ENCODE data around the gene HSD17B2.

Gene HSD17B2

GRCh38 chr16:82078125-82078524 is 43.1 kb downstream of the HSD17B2 start:
- 86% methylated on average over 1 of the region's 1 CpG; no CpG with 5 or more reads in 1 of the 2 experiments for WGBS, 2 experiments (ENCODE audit: insufficient coverage in 2 of 2)
- Histone ChIP-seq H3K4me1 (ENCODE audit: control insufficient read depth, insufficient read depth, low read length, poor library complexity, severe bottlenecking) (no peaks in the 10 kb centered on the region), H3K27ac (ENCODE audit: low read depth, low read length, severe bottlenecking) (no peak overlapping the region), H3K4me3 (ENCODE audit: extremely low read depth, insufficient read depth, low read length, poor library complexity, severe bottlenecking) (no peak overlapping the region), H3K9me3 (ENCODE audit: control insufficient read depth, low read length) (no peaks in the 10 kb centered on the region), H3K36me3 (ENCODE audit: control insufficient read depth, insufficient read depth, low read length) (no peaks in the 10 kb centered on the region)

GRCh38 chr16:82079892-82080291 is 44.8 kb downstream of the HSD17B2 start:
- no peak overlapping the region for H3K27ac ChIP-seq (ENCODE audit: low read depth, low read length, severe bottlenecking)
- no peaks in the 10 kb centered on the region for H3K9me3 ChIP-seq (ENCODE audit: control insufficient read depth, low read length)
- H3K36me3 ChIP-seq (ENCODE audit: control insufficient read depth, insufficient read depth, low read length) = no peaks in the 10 kb centered on the region
- H3K4me1 ChIP-seq (ENCODE audit: control insufficient read depth, insufficient read depth, low read length, poor library complexity, severe bottlenecking) = no peaks in the 10 kb centered on the region
- 72 to 79% methylated on average over 3 of the region's 3 CpGs for WGBS, 2 experiments (ENCODE audit: insufficient coverage in 2 of 2)
- no peak overlapping the region for H3K4me3 ChIP-seq (ENCODE audit: extremely low read depth, insufficient read depth, low read length, poor library complexity, severe bottlenecking)

- Histone ChIP-seq H3K9me3 (ENCODE audit: control insufficient read depth, low read length) (no peaks in the 10 kb centered on the region), H3K36me3 (ENCODE audit: control insufficient read depth, insufficient read depth, low read length) (no peaks in the 10 kb centered on the region), H3K4me3 (ENCODE audit: extremely low read depth, insufficient read depth, low read length, poor library complexity, severe bottlenecking) (no peak overlapping the region), H3K4me1 (ENCODE audit: control insufficient read depth, insufficient read depth, low read length, poor library complexity, severe bottlenecking) (no peaks in the 10 kb centered on the region), H3K27ac (ENCODE audit: low read depth, low read length, severe bottlenecking) (no peak overlapping the region)
- 80 to 83% methylated on average over 1 of the region's 3 CpGs for WGBS, 2 experiments (ENCODE audit: insufficient coverage in 2 of 2)
These were observed 46.2 kb downstream of the HSD17B2 start for GRCh38 chr16:82081264-82081663.

GRCh38 chr16:82082097-82082496 is 47.0 kb downstream of the HSD17B2 start:
- Histone ChIP-seq H3K9me3 (ENCODE audit: control insufficient read depth, low read length) (no peaks in the 10 kb centered on the region), H3K4me1 (ENCODE audit: control insufficient read depth, insufficient read depth, low read length, poor library complexity, severe bottlenecking) (no peaks in the 10 kb centered on the region), H3K36me3 (ENCODE audit: control insufficient read depth, insufficient read depth, low read length) (no peaks in the 10 kb centered on the region), H3K4me3 (ENCODE audit: extremely low read depth, insufficient read depth, low read length, poor library complexity, severe bottlenecking) (no peak overlapping the region), H3K27ac (ENCODE audit: low read depth, low read length, severe bottlenecking) (no peak overlapping the region)
- 91 to 100% methylated on average over 1 of the region's 1 CpG for WGBS, 2 experiments (ENCODE audit: insufficient coverage in 2 of 2)

GRCh38 chr16:82082543-82083244 is 47.6 kb downstream of the HSD17B2 start:
- WGBS, 2 experiments (ENCODE audit: insufficient coverage in 2 of 2) = no CpG with 5 or more reads among the region's 2 CpGs
- Histone ChIP-seq H3K4me1 (ENCODE audit: control insufficient read depth, insufficient read depth, low read length, poor library complexity, severe bottlenecking) (no peaks in the 10 kb centered on the region), H3K27ac (ENCODE audit: low read depth, low read length, severe bottlenecking) (no peak overlapping the region), H3K9me3 (ENCODE audit: control insufficient read depth, low read length) (no peaks in the 10 kb centered on the region), H3K36me3 (ENCODE audit: control insufficient read depth, insufficient read depth, low read length) (no peaks in the 10 kb centered on the region), H3K4me3 (ENCODE audit: extremely low read depth, insufficient read depth, low read length, poor library complexity, severe bottlenecking) (no peak overlapping the region)

GRCh38 chr16:82083710-82084353 is 48.8 kb downstream of the HSD17B2 start:
- H3K4me1 ChIP-seq (ENCODE audit: control insufficient read depth, insufficient read depth, low read length, poor library complexity, severe bottlenecking) = no peaks in the 10 kb centered on the region
- no peak overlapping the region for H3K4me3 ChIP-seq (ENCODE audit: extremely low read depth, insufficient read depth, low read length, poor library complexity, severe bottlenecking)
- WGBS, 2 experiments (ENCODE audit: insufficient coverage in 2 of 2) = 87 to 91% methylated on average over 6 of the region's 6 CpGs
- no peaks in the 10 kb centered on the region for H3K9me3 ChIP-seq (ENCODE audit: control insufficient read depth, low read length)
- no peak overlapping the region for H3K27ac ChIP-seq (ENCODE audit: low read depth, low read length, severe bottlenecking)
- no peaks in the 10 kb centered on the region for H3K36me3 ChIP-seq (ENCODE audit: control insufficient read depth, insufficient read depth, low read length)

GRCh38 chr16:82085011-82085779 is 50.1 kb downstream of the HSD17B2 start:
- WGBS, 2 experiments (ENCODE audit: insufficient coverage in 2 of 2) = 67 to 100% methylated on average over 1 to 2 of the region's 2 CpGs
- no peak overlapping the region for H3K4me3 ChIP-seq (ENCODE audit: extremely low read depth, insufficient read depth, low read length, poor library complexity, severe bottlenecking)
- no peaks in the 10 kb centered on the region for H3K4me1 ChIP-seq (ENCODE audit: control insufficient read depth, insufficient read depth, low read length, poor library complexity, severe bottlenecking)
- no peaks in the 10 kb centered on the region for H3K9me3 ChIP-seq (ENCODE audit: control insufficient read depth, low read length)
- H3K27ac ChIP-seq (ENCODE audit: low read depth, low read length, severe bottlenecking) = no peak overlapping the region
- H3K36me3 ChIP-seq (ENCODE audit: control insufficient read depth, insufficient read depth, low read length) = no peaks in the 10 kb centered on the region

- peaks cover 24% of the 10 kb centered on the region for H3K4me1 ChIP-seq (ENCODE audit: control insufficient read depth, insufficient read depth, low read length, poor library complexity, severe bottlenecking)
These were observed 53.4 kb downstream of the HSD17B2 start for GRCh38 chr16:82088483-82088882.

GRCh38 chr16:82091241-82091640 is 56.2 kb downstream of the HSD17B2 start:
- peak overlapping the region; percentile 72 for H3K27ac ChIP-seq (ENCODE audit: low read depth, low read length, severe bottlenecking)
- H3K4me3 ChIP-seq (ENCODE audit: extremely low read depth, insufficient read depth, low read length, poor library complexity, severe bottlenecking) = no peak overlapping the region
- no peaks in the 10 kb centered on the region for H3K9me3 ChIP-seq (ENCODE audit: control insufficient read depth, low read length)
- WGBS, 2 experiments (ENCODE audit: insufficient coverage in 2 of 2) = 100% methylated on average over 1 of the region's 1 CpG
- H3K4me1 ChIP-seq (ENCODE audit: control insufficient read depth, insufficient read depth, low read length, poor library complexity, severe bottlenecking) = peaks cover 33% of the 10 kb centered on the region
- no peaks in the 10 kb centered on the region for H3K36me3 ChIP-seq (ENCODE audit: control insufficient read depth, insufficient read depth, low read length)

More at GRCh38 chr16:82088483-82088882, 53.4 kb downstream of the HSD17B2 start:
- 100% methylated on average over 1 to 2 of the region's 4 CpGs for WGBS, 2 experiments (ENCODE audit: insufficient coverage in 2 of 2)
- Histone ChIP-seq H3K36me3 (ENCODE audit: control insufficient read depth, insufficient read depth, low read length) (no peaks in the 10 kb centered on the region), H3K9me3 (ENCODE audit: control insufficient read depth, low read length) (no peaks in the 10 kb centered on the region), H3K27ac (ENCODE audit: low read depth, low read length, severe bottlenecking) (no peak overlapping the region), H3K4me3 (ENCODE audit: extremely low read depth, insufficient read depth, low read length, poor library complexity, severe bottlenecking) (no peak overlapping the region)

- Histone ChIP-seq H3K4me1 (ENCODE audit: control insufficient read depth, insufficient read depth, low read length, poor library complexity, severe bottlenecking) (peaks cover 33% of the 10 kb centered on the region), H3K9me3 (ENCODE audit: control insufficient read depth, low read length) (no peaks in the 10 kb centered on the region), H3K27ac (ENCODE audit: low read depth, low read length, severe bottlenecking) (no peak overlapping the region), H3K4me3 (ENCODE audit: extremely low read depth, insufficient read depth, low read length, poor library complexity, severe bottlenecking) (no peak overlapping the region), H3K36me3 (ENCODE audit: control insufficient read depth, insufficient read depth, low read length) (no peaks in the 10 kb centered on the region)
- no CpG with 5 or more reads among the region's 2 CpGs for WGBS, 2 experiments (ENCODE audit: insufficient coverage in 2 of 2)
These were observed 57.7 kb downstream of the HSD17B2 start for GRCh38 chr16:82092711-82093110.
